Measurements from ENCODE around the gene PRPH2. TPM values are rescaled to one million over a fixed set of nuclear protein-coding genes. Genes with fewer than 3 reads are reported as not detected.

PRPH2 gene
- total RNA-seq, 2 experiments from 2014 or later = not detected

- Histone ChIP-seq H2AFZ (ENCODE audit: low read length) (no peak overlapping the region), H3K27ac (ENCODE audit: low read depth, low read length, poor library complexity, severe bottlenecking) (no peak overlapping the region), H3K9me3 (ENCODE audit: low read length) (no peaks in the 10 kb centered on the region), H3K4me3 (ENCODE audit: low read depth, low read length, poor library complexity, severe bottlenecking) (no peak overlapping the region), H3K79me2 (ENCODE audit: insufficient read depth, low read depth, low read length) (no peaks in the 10 kb centered on the region), H3K9me2 (ENCODE audit: insufficient read depth, low read length) (no peaks in the 10 kb centered on the region), H4K20me1 (ENCODE audit: insufficient read depth, low read length) (no peaks in the 10 kb centered on the region), H3K4me1 (ENCODE audit: insufficient read depth, low read length, poor library complexity, severe bottlenecking) (peaks cover under 1% of the 10 kb centered on the region), H3K4me2 (ENCODE audit: low read length) (no peak overlapping the region), H3K36me3 (ENCODE audit: insufficient read depth, low read length) (no peaks in the 10 kb centered on the region)
- DNase-seq (ENCODE audit: low spot score) = no peak
- ChIA-PET CTCF (ENCODE audit: unreplicated experiment) (no interaction called here), POLR2A (no interaction called here)
- TF ChIP-seq, protein P1, sequence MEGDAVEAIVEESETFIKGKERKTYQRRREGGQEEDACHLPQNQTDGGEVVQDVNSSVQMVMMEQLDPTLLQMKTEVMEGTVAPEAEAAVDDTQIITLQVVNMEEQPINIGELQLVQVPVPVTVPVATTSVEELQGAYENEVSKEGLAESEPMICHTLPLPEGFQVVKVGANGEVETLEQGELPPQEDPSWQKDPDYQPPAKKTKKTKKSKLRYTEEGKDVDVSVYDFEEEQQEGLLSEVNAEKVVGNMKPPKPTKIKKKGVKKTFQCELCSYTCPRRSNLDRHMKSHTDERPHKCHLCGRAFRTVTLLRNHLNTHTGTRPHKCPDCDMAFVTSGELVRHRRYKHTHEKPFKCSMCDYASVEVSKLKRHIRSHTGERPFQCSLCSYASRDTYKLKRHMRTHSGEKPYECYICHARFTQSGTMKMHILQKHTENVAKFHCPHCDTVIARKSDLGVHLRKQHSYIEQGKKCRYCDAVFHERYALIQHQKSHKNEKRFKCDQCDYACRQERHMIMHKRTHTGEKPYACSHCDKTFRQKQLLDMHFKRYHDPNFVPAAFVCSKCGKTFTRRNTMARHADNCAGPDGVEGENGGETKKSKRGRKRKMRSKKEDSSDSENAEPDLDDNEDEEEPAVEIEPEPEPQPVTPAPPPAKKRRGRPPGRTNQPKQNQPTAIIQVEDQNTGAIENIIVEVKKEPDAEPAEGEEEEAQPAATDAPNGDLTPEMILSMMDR (conservative IDR thresholded peaks at IDR 0.05; ENCODE audit: low read length) = no peak
- no peak for TF ChIP-seq EZH2phosphoT487 (IDR thresholded peaks at IDR 0.05; ENCODE audit: borderline replicate concordance, low read depth, low read length)
- intact Hi-C loops (cut with micrococcal nuclease; ENCODE audit: unreplicated experiment) = no loop called here
- no TSS peak for BruUV-seq (replicated peaks)
These were observed 1.7 kb downstream of the PRPH2 start for GRCh38 chr6:42720739-42721138.

DNA sequence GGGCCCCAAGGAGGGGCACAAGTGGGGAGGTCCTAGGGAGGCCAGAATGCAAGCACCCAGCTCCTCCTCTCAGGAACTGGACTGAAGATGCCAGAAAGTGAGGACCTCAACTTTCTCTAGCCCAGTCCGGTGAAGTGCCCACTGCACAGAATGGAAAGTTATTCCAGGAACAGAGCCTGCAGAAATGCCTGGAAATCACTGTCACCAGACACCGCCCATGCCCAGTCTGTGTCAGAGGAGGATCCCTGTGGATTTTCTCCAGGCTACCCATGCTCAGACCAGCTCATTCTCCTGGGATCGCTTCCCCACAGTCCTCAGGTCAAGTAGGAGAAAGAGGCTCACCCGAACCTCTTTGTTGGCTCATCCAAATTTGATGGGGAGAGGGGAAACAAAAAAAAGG is 6.5 kb downstream of the PRPH2 start:
- no peaks in the 10 kb centered on the region for H3K9me2 ChIP-seq (ENCODE audit: insufficient read depth, low read length)
- H3K4me3 ChIP-seq (ENCODE audit: low read depth, low read length, poor library complexity, severe bottlenecking) = no peak overlapping the region
- CTCF ChIA-PET (ENCODE audit: unreplicated experiment) = interaction anchor here (0.6 kb wide), 1 partner anchor 30 kb away, joined by 7 read pairs; the partner anchor contains the start of gene TBCC
- H3K9me3 ChIP-seq (ENCODE audit: low read length) = no peaks in the 10 kb centered on the region
- TF ChIP-seq EZH2phosphoT487 (IDR thresholded peaks at IDR 0.05; ENCODE audit: borderline replicate concordance, low read depth, low read length) = no peak
- TF ChIP-seq, protein P1 (conservative IDR thresholded peaks at IDR 0.05; ENCODE audit: low read length) = no peak
- no peak overlapping the region for H3K4me2 ChIP-seq (ENCODE audit: low read length)
- no peak for DNase-seq (ENCODE audit: low spot score)
- no TSS peak for BruUV-seq (replicated peaks)
- H3K4me1 ChIP-seq (ENCODE audit: insufficient read depth, low read length, poor library complexity, severe bottlenecking) = no peaks in the 10 kb centered on the region
- H4K20me1 ChIP-seq (ENCODE audit: insufficient read depth, low read length) = no peaks in the 10 kb centered on the region
- intact Hi-C loops (cut with micrococcal nuclease; ENCODE audit: unreplicated experiment) = no loop called here
- no peaks in the 10 kb centered on the region for H3K36me3 ChIP-seq (ENCODE audit: insufficient read depth, low read length)
- no peak overlapping the region for H2AFZ ChIP-seq (ENCODE audit: low read length)
- POLR2A ChIA-PET = interaction anchor here (0.5 to 1.0 kb wide), 2 partner anchors 23 to 158 kb away, joined by 3 to 4 read pairs; no protein-coding TSS in a partner anchor
- H3K27ac ChIP-seq (ENCODE audit: low read depth, low read length, poor library complexity, severe bottlenecking) = no peak overlapping the region
- H3K79me2 ChIP-seq (ENCODE audit: insufficient read depth, low read depth, low read length) = no peaks in the 10 kb centered on the region

DNA sequence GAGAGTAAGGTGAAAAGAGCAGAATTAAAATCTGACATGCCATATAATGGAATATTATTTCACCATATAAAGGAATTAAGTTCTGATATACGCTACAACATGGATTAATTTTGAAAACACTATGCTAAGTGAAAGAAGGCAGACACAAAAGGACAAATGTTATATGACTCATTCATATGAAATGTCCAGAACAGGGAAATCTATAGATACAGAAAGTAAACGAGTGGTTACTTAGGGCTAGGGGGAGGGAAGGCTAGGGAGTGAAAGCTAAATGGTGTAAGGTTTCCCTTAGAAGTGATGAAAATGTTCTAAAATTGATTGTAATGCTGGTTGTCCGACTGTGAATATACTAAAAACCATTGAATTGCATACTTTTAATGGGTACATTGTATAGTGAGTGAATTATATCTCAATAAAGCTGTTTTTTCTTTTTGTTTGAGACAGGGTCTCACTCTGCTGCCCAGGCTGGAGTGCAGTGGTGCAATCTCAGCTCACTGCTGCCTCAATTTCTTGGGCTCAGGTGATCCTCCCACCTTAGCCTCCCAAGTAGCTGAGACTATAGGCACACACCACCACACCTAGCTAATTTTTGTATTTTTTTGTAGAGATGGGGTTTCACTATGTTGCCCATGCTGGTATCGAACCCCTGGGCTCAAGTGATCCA is 8.2 kb downstream of the PRPH2 start:
- no peak for TF ChIP-seq EZH2phosphoT487 (IDR thresholded peaks at IDR 0.05; ENCODE audit: borderline replicate concordance, low read depth, low read length)
- TF ChIP-seq, protein P1 (conservative IDR thresholded peaks at IDR 0.05; ENCODE audit: low read length) = no peak
- Histone ChIP-seq H3K4me2 (ENCODE audit: low read length) (no peak overlapping the region), H3K79me2 (ENCODE audit: insufficient read depth, low read depth, low read length) (no peaks in the 10 kb centered on the region), H3K36me3 (ENCODE audit: insufficient read depth, low read length) (no peaks in the 10 kb centered on the region), H3K9me3 (ENCODE audit: low read length) (no peaks in the 10 kb centered on the region), H3K9me2 (ENCODE audit: insufficient read depth, low read length) (no peaks in the 10 kb centered on the region), H3K4me1 (ENCODE audit: insufficient read depth, low read length, poor library complexity, severe bottlenecking) (no peaks in the 10 kb centered on the region), H2AFZ (ENCODE audit: low read length) (no peak overlapping the region), H3K27ac (ENCODE audit: low read depth, low read length, poor library complexity, severe bottlenecking) (no peak overlapping the region), H3K4me3 (ENCODE audit: low read depth, low read length, poor library complexity, severe bottlenecking) (no peak overlapping the region), H4K20me1 (ENCODE audit: insufficient read depth, low read length) (no peaks in the 10 kb centered on the region)
- BruUV-seq (replicated peaks) = no TSS peak
- intact Hi-C loops (cut with micrococcal nuclease; ENCODE audit: unreplicated experiment) = no loop called here
- DNase-seq (ENCODE audit: low spot score) = no peak
- POLR2A ChIA-PET = interaction anchor here (0.8 to 1.4 kb wide), 2 partner anchors 12 to 27 kb away, joined by 3 to 10 read pairs; no protein-coding TSS in a partner anchor
- CTCF ChIA-PET (ENCODE audit: unreplicated experiment) = no interaction called here

Data from OCI-LY7 (cell line).